GM21737 (cell line): ENCODE data around the gene GNAI3.

Experiments
- ATAC-seq: cut with Tn5 transposase; IDR thresholded peaks from one replicate; pipeline ENCODE4 v1.9.1; 2021; ENCODE audit warnings: mild to moderate bottlenecking, moderate library complexity; ENCODE audit not compliant: unreplicated experiment

GNAI3 gene

GRCh38 chr1:109592916-109593315 lies 44.5 kb downstream of the GNAI3 start:
- ATAC-seq = no peak

GRCh38 chr1:109595531-109595930 lies 47.1 kb downstream of the GNAI3 start:
- no peak for ATAC-seq

DNA sequence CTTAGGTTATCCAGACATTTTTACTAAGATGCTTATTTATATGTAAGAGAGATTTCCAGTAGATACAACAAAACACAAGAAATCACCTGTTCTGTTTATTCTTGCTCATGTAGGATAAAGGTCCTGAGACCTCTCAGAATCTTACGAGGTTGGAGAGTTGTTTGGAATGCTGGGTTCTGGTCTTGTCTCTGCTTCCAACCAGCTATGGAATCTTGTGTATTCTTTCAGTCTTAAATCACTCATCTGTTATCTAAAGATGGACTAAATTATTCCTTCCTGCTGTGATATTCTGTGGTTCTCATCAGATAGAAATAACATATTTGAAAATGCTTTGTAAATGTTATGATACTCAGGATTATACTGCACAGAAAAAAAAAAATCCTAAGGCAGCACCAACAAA lies 49.7 kb downstream of the GNAI3 start:
- ATAC-seq = no peak

- no peak for ATAC-seq
Observed at GRCh38 chr1:109598655-109599054, 50.2 kb downstream of the GNAI3 start.

DNA sequence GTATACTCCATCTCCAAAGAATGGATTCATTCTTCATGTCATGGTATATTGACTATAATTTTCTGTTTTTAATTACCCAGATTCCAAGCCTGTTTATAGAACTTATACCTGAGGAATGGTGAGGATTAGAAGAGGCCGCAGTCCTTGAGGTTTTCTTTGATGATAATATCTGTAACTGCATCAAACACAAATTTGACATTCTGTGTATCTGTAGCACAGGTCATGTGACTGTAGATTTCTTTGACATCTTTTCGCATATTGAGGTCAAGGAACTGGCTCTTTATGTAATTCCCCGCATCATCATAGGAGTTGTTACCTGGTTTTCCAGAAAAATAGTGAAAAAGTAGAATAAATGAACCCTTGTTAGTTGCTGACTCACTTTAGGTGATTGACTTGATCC lies 54.8 kb downstream of the GNAI3 start:
- ATAC-seq = no peak

- no peak for ATAC-seq
Observed at GRCh38 chr1:109605381-109605780, 57.0 kb downstream of the GNAI3 start.

DNA sequence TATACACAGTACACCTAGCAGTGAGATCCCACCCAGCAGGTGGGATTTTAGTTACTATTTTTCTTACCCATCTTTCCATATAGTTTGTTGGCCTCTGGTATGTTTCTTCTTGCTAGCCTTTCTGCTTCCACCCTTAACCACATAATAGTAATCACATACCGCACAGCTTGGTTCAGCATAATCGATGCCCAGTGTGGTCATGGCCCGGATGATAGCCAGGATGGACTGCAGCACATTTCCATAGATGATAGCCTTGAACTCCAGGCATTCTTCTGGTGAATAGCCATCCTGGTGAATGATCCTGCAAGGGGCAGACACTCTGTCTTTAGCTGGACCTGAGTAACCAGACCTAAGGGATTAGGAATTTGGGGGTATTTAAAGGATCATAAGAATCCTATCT lies 61.5 kb downstream of the GNAI3 start:
- no peak for ATAC-seq

- no peak for ATAC-seq
Observed at GRCh38 chr1:109610609-109611307, 62.3 kb downstream of the GNAI3 start.

DNA sequence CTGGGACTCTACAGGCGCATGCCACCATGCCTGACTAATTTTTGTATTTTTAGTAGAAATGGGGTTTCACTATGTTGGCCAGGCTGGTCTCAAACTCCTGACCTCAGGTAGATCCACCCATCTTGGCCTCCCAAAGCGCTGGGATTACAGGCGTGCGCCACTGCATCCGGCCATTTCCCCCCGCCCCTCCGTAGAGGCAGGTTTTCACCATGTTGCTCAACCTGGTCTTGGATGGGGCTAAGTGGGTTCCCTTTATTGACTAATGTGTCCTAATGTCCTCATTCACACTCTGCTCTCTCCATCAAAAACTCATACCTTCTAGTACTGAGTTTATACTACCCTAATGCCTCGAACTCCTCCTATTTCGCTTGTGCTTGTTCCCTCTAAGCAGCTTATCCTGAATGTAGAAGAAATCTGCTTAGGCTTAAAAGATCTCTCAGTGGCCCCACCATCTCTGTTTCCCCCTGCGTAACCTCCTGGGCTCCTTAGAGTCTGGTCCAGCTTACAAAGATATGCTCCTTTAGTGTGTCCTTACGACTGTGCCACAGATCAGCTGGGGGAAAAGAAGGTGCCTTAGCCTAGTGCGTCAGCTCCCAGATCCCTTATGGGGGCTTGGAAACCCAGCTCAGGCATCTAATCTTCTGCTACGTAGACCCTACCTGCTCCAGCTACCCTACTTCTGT lies 63.0 kb downstream of the GNAI3 start:
- ATAC-seq = no peak

DNA sequence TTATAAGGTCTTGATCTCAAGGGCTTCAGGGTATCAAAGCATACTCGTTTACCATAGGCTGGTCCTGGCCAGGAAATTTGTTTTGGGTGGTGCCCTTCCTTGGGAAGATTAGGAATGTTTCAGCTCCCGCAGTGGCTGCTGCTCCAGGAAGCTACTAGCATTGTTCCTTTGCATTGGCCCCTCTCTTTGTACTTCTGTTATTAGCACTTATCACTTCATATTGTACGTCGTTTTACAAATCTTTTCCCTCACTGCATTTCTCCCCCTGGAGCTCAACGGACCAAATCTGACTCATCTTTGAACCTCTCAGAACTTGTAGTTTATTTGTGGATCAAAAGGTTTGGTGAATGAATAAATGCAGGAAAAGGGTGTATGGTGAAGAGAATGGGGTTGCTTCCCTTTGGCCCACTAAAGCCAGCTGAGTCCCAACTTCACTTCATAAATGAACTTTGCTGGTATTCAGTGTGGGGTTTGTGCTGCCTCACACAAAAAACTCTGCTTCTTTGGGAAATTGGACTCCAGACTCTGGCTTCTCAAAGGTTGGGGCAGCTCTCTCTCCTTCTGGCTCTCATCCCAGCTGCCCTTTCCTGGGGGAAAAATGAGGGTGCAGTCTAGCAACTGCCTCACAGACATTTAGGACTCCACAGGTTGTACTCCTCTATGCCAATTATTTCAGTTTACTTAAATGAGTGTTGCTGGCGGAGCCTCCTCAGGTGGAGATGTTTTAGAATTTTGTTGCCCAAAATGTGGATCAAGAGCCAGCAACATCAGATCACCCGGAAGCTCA lies 65.1 kb downstream of the GNAI3 start:
- no peak for ATAC-seq

DNA sequence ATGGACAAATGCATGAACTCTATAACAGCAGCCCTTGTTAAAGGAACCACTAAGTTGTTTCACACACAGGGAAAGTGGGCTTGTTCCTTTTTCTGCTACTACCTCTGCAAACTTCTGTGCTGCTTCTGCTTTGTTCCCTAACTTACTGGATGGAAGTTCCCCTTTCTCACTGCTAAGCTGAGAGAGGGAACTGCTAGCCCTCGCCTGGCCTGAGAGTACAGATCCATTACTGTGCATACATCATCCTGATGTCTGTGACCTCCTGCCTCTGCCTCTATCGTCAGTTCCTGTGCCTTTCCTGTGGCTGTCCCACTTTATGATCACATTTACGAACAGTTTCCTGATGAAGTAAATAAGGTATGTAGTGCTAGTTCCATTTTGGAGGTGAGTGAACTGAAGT lies 67.5 kb downstream of the GNAI3 start:
- no peak for ATAC-seq

GRCh38 chr1:109616391-109616790 lies 68.0 kb downstream of the GNAI3 start:
- ATAC-seq = no peak

GRCh38 chr1:109617291-109617801 lies 68.9 kb downstream of the GNAI3 start:
- ATAC-seq = no peak

- ATAC-seq = no peak
Observed at GRCh38 chr1:109618661-109619575, 70.5 kb downstream of the GNAI3 start.

DNA sequence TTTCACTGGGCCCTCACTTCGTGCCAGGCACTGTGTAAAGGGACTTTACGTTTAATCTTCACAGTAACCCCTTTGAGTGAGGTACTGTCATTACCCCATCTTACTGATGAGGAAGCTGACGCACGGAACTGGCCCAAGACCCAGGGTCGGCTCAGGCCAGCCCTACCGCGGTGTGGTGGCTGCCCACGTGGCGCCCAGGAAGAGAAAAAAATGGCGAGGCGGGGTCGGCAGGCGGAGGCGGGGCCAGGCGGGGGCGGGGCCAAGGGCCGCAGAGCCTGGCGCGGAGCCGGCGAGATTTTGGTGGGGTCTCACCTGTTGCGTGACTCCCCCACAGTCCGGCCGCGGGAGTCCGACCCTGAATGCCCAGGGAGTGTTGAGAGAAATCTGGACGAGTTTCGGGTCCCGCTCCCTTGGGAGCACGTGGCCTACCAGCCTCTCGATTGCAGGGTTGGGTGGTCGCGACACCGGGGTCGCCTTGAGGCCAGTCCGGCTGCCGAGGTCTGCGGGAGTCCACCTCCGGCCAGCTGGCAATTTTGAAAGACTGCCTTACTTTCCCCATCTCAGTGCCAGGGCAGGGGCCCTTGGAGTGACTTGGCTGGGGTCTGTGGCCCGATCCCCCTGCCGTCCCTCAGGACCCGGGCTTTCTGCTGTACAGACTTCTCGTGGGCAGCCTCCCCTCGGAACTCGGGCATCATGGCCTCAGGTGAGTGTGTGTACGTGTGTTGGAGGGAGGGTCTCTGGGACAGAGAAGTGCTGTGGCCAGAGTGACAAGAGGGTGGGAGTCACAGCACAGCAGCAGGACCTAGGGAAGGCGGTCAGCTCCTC lies 71.4 kb downstream of the GNAI3 start, which contains the start of the genes AMPD2 and GNAT2:
Gene AMPD2, plus strand, starts transcription at position 262 of the 825 bp plus-strand sequence. CDS start 1,339 bp downstream, outside the sequence.
Gene GNAT2, minus strand, starts transcription at position 41 of the 825 bp plus-strand sequence. CDS start 6,746 bp downstream, outside the sequence.
- ATAC-seq = peak; percentile 42

DNA sequence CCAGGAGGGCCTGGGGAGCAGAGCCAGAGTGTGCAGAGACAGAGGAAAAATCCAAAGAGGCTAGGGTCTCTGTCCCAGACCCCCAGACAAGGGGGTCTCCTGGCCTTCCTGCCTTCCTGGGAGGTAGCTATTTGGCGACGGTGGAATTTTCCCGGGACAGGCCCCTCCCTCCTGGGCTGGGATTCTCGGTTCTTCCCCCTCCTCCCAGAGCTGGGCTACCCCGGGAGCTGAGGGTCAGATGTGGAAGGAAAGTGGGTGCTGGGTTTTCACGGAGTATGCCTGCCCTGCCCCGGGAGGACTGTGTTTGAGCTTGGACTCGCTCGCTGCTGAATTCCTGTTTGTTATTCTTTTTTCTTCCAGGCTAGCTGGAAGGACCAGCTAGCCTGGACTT lies 72.0 kb downstream of the GNAI3 start:
- ATAC-seq = no peak

GRCh38 chr1:109620841-109621286 lies 72.4 kb downstream of the GNAI3 start:
- ATAC-seq = peak; percentile 67

DNA sequence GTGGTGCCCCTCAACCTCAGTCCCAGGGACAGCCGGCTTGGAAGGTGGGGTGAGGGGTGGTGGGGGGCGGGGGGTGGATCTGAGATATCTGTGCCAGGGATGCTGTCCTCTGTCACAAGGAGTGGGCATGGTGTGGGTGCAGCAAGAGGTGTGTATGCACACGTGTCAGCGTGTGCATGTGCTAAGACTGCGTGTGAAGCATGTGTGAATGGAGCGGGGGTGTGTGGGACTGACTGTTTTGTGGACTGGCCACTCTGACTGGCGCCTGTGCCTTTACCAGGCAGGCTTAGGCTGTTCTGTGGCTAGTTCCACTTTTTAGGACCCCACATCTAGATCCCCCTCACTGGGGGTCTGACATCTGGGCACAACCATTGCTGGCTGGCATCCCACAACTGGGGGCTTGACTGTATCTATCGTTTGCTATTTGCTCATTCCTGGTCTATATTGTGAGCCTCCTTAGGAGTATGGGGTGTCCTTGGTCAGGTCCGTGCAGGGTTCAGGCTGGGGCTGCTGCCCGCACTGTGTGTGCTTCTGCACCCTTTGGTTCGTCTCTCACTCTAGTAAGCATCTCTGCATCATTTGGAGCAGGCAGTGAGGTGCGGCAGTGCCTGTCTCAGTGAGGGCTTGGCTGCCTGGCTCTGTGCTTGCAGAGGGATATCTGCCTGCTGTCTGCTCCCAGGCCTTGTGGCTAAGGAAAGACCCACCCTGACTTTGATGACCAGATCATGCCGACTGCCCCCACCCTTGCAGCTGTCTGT lies 73.1 kb downstream of the GNAI3 start:
- ATAC-seq = no peak
